Measurements from ENCODE around the gene PRAMEF13.
"Not testable (repeated sequence)": the region's sequence is repeated elsewhere in the genome, so short reads cannot be mapped to it uniquely, and the experiment has no call there.

PRAMEF13 gene

GRCh38 chr1:13201309-13201708 is at the start of gene PRAMEF13:
Gene PRAMEF13 (minus strand): TSS chr1:13201409. CDS start chr1:13199589, 1,820 bp downstream.
- not testable (repeated sequence) for DNase-seq (ENCODE audit: low read depth in 1 of 2, low spot score in 1 of 2)

GRCh38 chr1:13247122-13247521 is 45.9 kb upstream of the PRAMEF13 start:
- not testable (repeated sequence) for DNase-seq (ENCODE audit: low read depth in 1 of 2, low spot score in 1 of 2)

DNA sequence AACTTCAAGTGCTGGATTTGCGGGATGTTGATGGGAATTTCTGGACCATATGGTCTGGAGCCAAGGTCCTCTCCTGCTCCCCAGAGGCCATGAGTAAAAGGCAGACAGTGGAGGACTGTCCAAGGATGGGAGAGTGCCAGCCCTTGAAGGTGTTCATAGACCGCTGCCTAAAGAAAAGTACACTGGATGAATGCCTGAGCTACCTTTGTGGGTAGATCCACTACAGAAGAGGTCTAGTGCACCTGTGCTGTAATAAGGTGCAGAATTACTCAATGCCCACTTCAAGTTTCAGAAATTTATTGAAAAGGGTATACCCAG is 45.3 kb upstream of the PRAMEF13 start:
- DNase-seq (ENCODE audit: low read depth in 1 of 2, low spot score in 1 of 2) = not testable (repeated sequence)

- not testable (repeated sequence) for DNase-seq (ENCODE audit: low read depth in 1 of 2, low spot score in 1 of 2)
Measured at GRCh38 chr1:13245841-13246553, 44.8 kb upstream of the PRAMEF13 start.

DNA sequence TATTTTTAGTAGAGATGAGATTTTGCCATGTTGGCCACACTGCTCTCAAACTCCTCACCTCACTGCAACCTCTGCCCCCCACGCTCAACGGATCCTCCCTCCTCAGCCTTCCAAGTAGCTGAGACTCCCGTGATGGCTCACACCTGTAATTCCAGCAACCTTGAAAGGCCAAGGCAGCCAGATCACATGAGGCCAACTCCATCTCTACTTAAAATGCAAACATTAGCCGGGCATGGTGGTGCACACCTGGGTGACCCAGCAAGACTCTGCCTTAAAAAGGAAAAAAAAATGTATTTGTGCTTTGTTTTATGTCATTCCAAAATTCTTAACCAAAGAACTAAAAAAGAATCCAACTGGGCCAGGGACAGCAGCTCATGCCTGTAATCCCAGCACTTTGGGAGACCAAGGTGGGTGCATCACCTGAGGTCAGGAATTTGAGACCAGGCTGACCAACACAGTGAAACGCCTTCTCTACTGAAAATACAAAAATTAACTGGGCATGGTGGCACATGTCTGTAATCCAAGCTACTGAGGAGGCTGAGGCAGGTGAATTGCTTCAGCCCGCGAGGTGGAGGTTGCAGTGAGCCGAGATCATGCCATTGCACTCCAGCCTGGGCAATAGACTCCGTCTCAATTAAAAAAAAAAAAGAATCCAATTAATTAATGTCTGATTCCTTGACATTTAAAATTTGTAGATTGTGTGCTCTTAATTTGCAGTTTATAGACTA is 42.5 kb upstream of the PRAMEF13 start:
- DNase-seq (ENCODE audit: low read depth in 1 of 2, low spot score in 1 of 2) = not testable (repeated sequence)

DNA sequence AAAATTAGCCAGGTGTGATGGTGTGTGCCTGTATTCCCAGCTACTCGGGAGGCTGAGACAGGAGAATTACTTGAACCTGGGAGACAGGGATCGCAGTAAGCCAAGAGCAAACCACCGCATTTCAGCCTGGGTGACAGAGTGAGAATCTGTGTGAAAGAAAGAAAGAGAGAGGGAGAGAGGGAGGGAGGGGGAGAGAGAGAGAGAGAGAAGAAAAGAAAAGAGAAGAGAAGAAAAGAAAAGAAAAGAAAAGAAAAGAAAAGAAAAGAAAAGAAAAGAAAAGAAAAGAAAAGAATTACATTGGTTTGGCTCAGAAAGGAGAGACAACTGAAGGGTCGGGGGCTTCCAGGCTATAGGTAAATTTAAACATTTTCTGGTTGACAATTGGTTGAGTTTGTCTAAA is 38.4 kb upstream of the PRAMEF13 start:
- not testable (repeated sequence) for DNase-seq (ENCODE audit: low read depth in 1 of 2, low spot score in 1 of 2)

- not testable (repeated sequence) for DNase-seq (ENCODE audit: low read depth in 1 of 2, low spot score in 1 of 2)
Measured at GRCh38 chr1:13237572-13237971, 36.4 kb upstream of the PRAMEF13 start.

- DNase-seq (ENCODE audit: low read depth in 1 of 2, low spot score in 1 of 2) = not testable (repeated sequence)
Measured at GRCh38 chr1:13234057-13234456, 32.8 kb upstream of the PRAMEF13 start.

DNA sequence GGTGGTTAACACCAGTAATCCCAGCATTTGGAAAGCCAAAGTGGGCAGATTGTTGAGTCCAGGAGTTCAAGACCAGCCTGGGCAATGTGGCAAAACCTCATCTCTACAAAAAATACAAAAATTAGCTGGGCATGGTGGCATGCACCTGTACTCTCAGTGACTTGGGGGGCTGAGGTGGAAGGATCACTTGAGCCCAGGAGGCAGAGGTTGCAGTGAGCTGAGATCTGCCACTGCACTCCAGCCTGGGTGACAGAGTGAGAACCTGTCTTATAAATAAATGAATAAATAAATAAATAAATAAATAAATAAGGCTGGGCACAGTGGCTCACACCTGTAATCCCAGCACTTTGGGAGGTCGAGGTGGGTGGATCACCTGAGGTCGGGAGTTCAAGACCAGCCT is 30.8 kb upstream of the PRAMEF13 start:
- DNase-seq (ENCODE audit: low read depth in 1 of 2, low spot score in 1 of 2) = not testable (repeated sequence)

DNA sequence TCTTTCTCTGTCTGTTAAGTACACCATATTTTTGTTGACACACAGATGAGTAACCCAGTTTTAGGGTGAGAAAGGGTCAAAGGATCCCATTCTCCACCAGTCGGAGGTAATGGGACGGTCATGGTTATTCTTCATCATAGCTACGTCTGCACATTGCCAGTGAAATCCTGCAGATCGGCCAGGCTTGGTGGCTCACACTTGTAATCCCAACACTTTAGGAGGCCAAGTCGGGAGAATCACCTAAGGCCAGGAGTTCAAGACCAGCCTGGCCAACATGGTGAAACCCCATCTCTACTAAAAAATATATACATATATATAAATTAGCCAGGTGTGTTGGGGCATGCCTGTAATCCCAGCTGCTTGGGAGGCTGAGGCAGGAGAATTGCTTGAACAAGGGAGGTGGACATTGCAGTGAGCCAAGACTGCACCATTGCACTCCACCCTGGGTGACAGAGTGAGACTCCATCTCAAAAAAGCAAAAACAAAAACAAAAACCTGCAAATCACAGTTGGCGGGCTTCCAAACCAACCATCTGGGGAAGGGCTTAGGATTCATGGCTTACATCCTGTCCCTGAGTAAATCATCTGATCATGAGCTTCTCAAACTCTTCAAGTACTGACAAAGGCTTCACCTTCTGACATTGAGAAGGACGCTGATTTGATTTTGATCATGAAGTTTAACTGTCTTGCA is 30.0 kb upstream of the PRAMEF13 start:
- not testable (repeated sequence) for DNase-seq (ENCODE audit: low read depth in 1 of 2, low spot score in 1 of 2)

DNA sequence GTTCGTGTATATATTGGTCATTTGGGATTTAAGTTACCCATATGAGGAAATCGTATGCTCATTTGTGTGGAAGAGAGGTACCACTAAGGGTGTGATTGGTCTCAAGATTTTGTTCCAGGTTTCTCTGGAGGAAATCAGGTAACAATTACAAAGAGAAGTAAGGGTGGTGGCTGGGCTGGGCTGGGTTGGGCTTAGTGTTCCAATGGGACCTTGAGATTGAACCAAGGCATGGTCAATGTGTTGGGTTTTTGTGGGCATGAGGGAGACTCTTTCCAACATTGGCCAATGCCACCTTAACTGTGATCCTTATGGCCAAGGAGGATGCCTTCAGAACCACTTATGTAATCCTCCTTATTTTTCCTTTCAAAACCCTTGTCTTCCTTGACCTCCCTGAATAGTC is 29.4 kb upstream of the PRAMEF13 start:
- not testable (repeated sequence) for DNase-seq (ENCODE audit: low read depth in 1 of 2, low spot score in 1 of 2)

- not testable (repeated sequence) for DNase-seq (ENCODE audit: low read depth in 1 of 2, low spot score in 1 of 2)
Measured at GRCh38 chr1:13230096-13230495, 28.9 kb upstream of the PRAMEF13 start.

GRCh38 chr1:13228343-13228781 is 27.2 kb upstream of the PRAMEF13 start:
- DNase-seq (ENCODE audit: low read depth in 1 of 2, low spot score in 1 of 2) = peak in 1 of 2 donors; percentile 25

DNA sequence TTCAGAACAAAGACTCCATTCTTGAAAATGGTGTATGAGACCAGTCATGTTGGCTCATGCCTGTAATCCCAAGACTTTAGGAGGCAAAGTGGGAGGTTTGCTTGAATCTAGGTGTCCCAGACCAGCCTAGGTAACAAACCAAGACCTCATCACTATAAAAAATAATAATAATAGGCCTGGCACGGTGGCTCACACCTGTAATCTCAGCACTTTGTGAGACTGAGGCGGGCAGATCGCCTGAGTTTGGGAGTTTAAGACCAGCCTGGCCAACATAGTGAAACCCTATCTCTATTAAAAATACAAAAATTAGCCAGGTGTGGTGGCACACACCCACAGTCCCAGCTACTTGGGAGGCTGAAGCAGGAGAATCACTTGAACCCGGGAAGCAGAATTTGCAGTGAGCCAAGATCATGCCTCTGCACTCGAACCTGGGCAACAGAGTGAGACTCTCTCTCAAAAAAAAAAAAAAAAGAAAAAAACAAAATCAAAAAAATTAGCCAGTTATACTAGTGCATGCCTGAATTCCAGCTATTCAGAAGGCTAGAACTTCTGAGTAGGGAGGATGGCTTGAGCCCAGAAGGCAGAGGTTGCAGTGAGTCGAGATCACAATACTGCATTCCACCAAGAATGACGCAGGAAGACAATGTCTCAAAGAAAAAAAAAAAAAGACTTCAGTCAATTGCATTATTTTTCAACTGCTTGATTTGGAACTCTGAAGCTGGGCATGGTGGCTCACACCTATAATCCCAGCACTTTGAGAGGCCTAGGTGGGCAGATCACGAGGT is 26.3 kb upstream of the PRAMEF13 start:
- DNase-seq (ENCODE audit: low read depth in 1 of 2, low spot score in 1 of 2) = not testable (repeated sequence)

DNA sequence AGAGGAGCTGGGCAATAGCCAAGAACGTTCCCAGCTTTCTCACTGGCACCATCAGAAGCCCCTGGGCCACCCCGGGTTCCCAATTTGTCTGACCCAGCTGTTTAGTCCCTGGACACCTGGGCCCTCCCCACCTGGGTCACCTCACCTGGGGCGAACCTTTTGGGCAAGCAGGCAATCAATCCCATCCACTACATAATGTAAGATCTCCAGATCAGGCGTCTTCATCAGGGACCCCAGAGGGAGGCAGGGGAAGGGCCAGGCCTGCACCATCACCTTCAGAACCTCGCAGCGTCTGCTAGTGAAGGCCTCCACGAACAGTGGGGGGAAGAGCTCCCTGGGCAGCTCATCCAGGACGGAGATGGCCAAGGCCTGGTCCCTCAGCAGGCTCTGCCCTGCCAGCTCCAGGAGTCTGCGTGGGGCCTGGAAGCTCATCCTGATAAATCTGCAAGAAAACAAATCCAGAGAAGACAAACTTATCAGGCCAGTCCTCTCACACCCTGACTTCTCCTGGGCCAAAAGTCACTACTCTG is 24.5 kb upstream of the PRAMEF13 start, which contains the start of gene PRAMEF18:
TSS of gene PRAMEF18 (minus strand) at position 480 of the 530 bp plus-strand sequence. CDS start at position 432, 48 bp downstream.
- not testable (repeated sequence) for DNase-seq (ENCODE audit: low read depth in 1 of 2, low spot score in 1 of 2)

DNA sequence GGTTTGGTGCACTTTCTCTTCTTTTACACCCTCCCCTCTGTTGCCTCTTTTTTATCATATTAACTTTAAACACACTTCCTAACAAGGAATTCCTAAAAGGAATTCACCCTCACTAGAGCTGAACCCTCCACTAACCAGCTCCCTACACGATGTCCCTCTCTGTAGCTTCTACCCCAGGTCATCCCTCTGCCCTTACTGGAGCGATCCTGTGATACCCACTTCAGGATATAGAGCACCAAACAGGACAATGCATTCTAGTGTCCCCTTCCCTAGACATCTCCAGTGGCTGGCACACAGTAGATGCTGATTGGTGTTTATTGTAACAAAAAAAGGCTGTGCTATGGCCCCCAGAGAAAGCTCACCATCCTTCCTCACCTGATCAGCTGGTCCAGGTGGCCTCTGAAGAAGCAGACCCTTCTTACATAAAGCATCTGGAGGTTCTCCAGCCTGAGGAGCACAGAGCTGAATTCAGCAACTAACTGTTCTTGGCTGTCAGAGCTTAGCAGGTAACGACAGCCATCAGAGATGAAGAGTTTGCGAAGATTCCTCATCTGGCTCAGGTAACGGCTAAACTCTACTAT is 23.4 kb upstream of the PRAMEF13 start:
- DNase-seq (ENCODE audit: low read depth in 1 of 2, low spot score in 1 of 2) = no peak

- not testable (repeated sequence) for DNase-seq (ENCODE audit: low read depth in 1 of 2, low spot score in 1 of 2)
Measured at GRCh38 chr1:13222788-13223187, 21.6 kb upstream of the PRAMEF13 start.

DNA sequence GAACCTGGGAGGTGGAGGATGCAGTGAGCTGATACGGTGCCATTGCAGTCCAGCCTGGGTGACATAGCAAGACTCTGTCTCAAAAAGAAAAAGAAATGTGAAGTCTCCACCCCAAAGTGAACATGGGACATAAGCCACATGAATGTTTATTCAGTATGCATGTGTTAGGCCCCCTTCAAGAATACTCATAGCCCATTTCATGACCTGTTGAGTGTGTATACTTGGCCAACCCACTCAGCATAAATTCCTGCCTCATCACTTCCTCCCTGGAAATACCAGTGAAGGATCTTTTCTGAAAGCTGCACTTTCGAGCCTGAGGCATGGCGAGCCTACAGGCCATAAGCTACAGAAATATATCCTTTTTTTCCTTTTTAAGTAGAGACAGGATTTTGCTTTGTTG is 18.0 kb upstream of the PRAMEF13 start:
- DNase-seq (ENCODE audit: low read depth in 1 of 2, low spot score in 1 of 2) = not testable (repeated sequence)

GRCh38 chr1:13216619-13217018 is 15.4 kb upstream of the PRAMEF13 start:
- DNase-seq (ENCODE audit: low read depth in 1 of 2, low spot score in 1 of 2) = not testable (repeated sequence)

- not testable (repeated sequence) for DNase-seq (ENCODE audit: low read depth in 1 of 2, low spot score in 1 of 2)
Measured at GRCh38 chr1:13208712-13209111, 7.5 kb upstream of the PRAMEF13 start.
